PFSK-1 (cell line): ENCODE data around the gene EIF5A.

Experiments
- FOXP2 ChIP-seq: optimal IDR thresholded peaks from 2 replicates; pipeline ENCODE3; 2011; ENCODE audit warnings: borderline replicate concordance, control low read depth, inconsistent platforms; ENCODE audit not compliant: insufficient read depth; ENCODE audit errors: extremely low read length, extremely low read depth
- POLR2AphosphoS5 ChIP-seq: IDR thresholded peaks from 2 replicates; pipeline ENCODE4 v1.6.1; 2012; ENCODE audit warnings: low read depth, mild to moderate bottlenecking, control low read depth, low read length, moderate library complexity
- SIN3A ChIP-seq: IDR thresholded peaks from 2 replicates; pipeline ENCODE4 v1.6.1; 2012; ENCODE audit warnings: mild to moderate bottlenecking, low read length, moderate library complexity, borderline replicate concordance; ENCODE audit not compliant: insufficient read depth
- TAF1 ChIP-seq: IDR thresholded peaks from 2 replicates; pipeline ENCODE4 v1.6.1; 2012; ENCODE audit warnings: low read length, control low read depth, borderline replicate concordance; ENCODE audit not compliant: insufficient read depth
- TF ChIP-seq, protein P1 (sequence below), 2 experiments: IDR thresholded peaks; 2 replicates each; pipeline versions ENCODE4 v1.6.1 to v1.8.0; 2011 to 2012; ENCODE audit warnings: low read depth in 2 of 2, low read length in 2 of 2, control low read depth in 1 of 2, inconsistent platforms in 1 of 2, mild to moderate bottlenecking in 1 of 2, moderate library complexity in 1 of 2; ENCODE audit not compliant: insufficient read depth in 1 of 2

EIF5A gene

DNA sequence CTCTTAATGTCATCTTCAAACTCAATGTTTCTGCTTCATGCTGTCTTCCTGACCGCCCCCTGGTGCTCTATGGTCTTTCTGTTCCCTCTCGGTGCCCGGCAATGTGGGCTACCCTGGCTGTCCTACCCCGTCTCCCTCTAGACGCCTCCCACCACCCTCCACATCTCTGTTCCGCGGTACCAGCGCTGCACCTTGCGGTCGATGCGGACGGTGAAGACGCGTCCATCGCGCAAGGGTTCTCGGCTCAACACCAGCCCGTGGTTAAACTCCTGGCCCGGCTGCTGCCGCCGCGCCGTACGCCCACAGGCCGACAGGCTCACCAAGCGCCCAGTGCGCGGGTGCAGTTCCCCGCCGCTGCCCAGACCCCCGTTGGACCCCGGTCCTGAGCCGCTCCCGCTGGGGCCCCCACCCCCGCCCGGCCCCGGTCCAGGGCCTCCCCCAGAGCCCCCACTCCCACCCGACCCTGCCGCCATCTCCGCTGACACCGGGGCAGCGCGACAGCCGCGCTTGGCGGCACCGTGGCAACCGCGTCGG, 21.5 kb downstream of the EIF5A start, which contains the start of gene NEURL4:
Gene NEURL4, minus strand, starts transcription at position 496 of the 534 bp plus-strand sequence. Its CDS starts 23 bp downstream, at position 473.
- TF ChIP-seq SIN3A (no peak), FOXP2 (no peak), TAF1 (no peak), POLR2AphosphoS5 (no peak; the same call in 1 of the 2 replicates)
- TF ChIP-seq, protein P1, sequence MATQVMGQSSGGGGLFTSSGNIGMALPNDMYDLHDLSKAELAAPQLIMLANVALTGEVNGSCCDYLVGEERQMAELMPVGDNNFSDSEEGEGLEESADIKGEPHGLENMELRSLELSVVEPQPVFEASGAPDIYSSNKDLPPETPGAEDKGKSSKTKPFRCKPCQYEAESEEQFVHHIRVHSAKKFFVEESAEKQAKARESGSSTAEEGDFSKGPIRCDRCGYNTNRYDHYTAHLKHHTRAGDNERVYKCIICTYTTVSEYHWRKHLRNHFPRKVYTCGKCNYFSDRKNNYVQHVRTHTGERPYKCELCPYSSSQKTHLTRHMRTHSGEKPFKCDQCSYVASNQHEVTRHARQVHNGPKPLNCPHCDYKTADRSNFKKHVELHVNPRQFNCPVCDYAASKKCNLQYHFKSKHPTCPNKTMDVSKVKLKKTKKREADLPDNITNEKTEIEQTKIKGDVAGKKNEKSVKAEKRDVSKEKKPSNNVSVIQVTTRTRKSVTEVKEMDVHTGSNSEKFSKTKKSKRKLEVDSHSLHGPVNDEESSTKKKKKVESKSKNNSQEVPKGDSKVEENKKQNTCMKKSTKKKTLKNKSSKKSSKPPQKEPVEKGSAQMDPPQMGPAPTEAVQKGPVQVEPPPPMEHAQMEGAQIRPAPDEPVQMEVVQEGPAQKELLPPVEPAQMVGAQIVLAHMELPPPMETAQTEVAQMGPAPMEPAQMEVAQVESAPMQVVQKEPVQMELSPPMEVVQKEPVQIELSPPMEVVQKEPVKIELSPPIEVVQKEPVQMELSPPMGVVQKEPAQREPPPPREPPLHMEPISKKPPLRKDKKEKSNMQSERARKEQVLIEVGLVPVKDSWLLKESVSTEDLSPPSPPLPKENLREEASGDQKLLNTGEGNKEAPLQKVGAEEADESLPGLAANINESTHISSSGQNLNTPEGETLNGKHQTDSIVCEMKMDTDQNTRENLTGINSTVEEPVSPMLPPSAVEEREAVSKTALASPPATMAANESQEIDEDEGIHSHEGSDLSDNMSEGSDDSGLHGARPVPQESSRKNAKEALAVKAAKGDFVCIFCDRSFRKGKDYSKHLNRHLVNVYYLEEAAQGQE (IDR thresholded peaks at IDR 0.05; ENCODE audit: insufficient read depth in 1 of 2, low read depth in 2 of 2, low read length in 2 of 2): no peak

GRCh38 chr17:7329374-7329996, 22.1 kb downstream of the EIF5A start:
- TF ChIP-seq, protein P1 (IDR thresholded peaks at IDR 0.05; ENCODE audit: insufficient read depth in 1 of 2, low read depth in 2 of 2, low read length in 2 of 2): peak in 1 of 2 experiments; percentile 34; a peak in 1 of 4 replicates
- TF ChIP-seq POLR2AphosphoS5 (peak; percentile 85), TAF1 (no peak; the same call in 1 of the 2 replicates), FOXP2 (peak; percentile 89), SIN3A (0 out of 2 replicates have a peak, but pooled peaks have one; percentile 30)

- TF ChIP-seq TAF1: peak; percentile 51; the same call in 1 of the 2 replicates
- TF ChIP-seq SIN3A: no peak
- TF ChIP-seq POLR2AphosphoS5: 0 out of 2 replicates have a peak, but pooled peaks have one; percentile 49
- TF ChIP-seq, protein P1 (IDR thresholded peaks at IDR 0.05; ENCODE audit: insufficient read depth in 1 of 2, low read depth in 2 of 2, low read length in 2 of 2): no peak
- TF ChIP-seq FOXP2: no peak
Observed at GRCh38 chr17:7329997-7330637, 22.7 kb downstream of the EIF5A start.

- TF ChIP-seq POLR2AphosphoS5: no peak
- no peak for TF ChIP-seq SIN3A
- no peak for TF ChIP-seq FOXP2
- TF ChIP-seq, protein P1 (IDR thresholded peaks at IDR 0.05; ENCODE audit: insufficient read depth in 1 of 2, low read depth in 2 of 2, low read length in 2 of 2): no peak
- TF ChIP-seq TAF1: no peak
Observed at GRCh38 chr17:7330638-7331015, 23.2 kb downstream of the EIF5A start.
